HepG2 (cell line): ENCODE data around the gene PPP2R5C. TPM values are rescaled to one million over a fixed set of nuclear protein-coding genes. Genes with fewer than 3 reads are reported as not detected.

Experiments
- DPF2 ChIP-seq: sonication (generic); formaldehyde crosslinking; IDR thresholded peaks from 2 replicates; pipeline ENCODE4 v1.4.0; 2020; ENCODE audit warnings: mild to moderate bottlenecking, low read depth, missing genetic modification reagents, borderline replicate concordance
- ELF3 ChIP-seq: IDR thresholded peaks from 2 replicates; pipeline ENCODE4 v1.6.1; 2016; ENCODE audit warnings: missing genetic modification reagents, missing compliant biosample characterization
- ETV5 ChIP-seq: IDR thresholded peaks from 2 replicates; pipeline ENCODE4 v1.6.1; 2018; ENCODE audit warnings: missing biosample characterization, missing genetic modification reagents, inconsistent platforms, borderline replicate concordance
- JUN ChIP-seq: sonication (generic); formaldehyde crosslinking; IDR thresholded peaks from 2 replicates; pipeline ENCODE4 v1.4.0; 2020; ENCODE audit warnings: mild to moderate bottlenecking, missing genetic modification reagents
- NFIB ChIP-seq: sonication (generic); formaldehyde crosslinking; IDR thresholded peaks from 2 replicates; pipeline ENCODE4 v1.9.0; 2021; ENCODE audit warnings: missing genetic modification reagents, mild to moderate bottlenecking, borderline replicate concordance
- PAX8 ChIP-seq: sonication (generic); formaldehyde crosslinking; IDR thresholded peaks from 2 replicates; pipeline ENCODE4 v1.8.0; 2022; ENCODE audit warnings: mild to moderate bottlenecking, missing genetic modification reagents, borderline replicate concordance
- TBL1XR1 ChIP-seq: fragments of 150-350 bp; IDR thresholded peaks from 2 replicates; pipeline ENCODE4 v1.6.1; 2014; ENCODE audit warnings: borderline replicate concordance, low read length; ENCODE audit not compliant: partially characterized antibody
- ZNF17 ChIP-seq: sonication (generic); formaldehyde crosslinking; IDR thresholded peaks from 2 replicates; pipeline ENCODE4 v1.5.0; 2020; ENCODE audit warnings: mild to moderate bottlenecking, missing genetic modification reagents
- ZNF232 ChIP-seq: sonication (generic); formaldehyde crosslinking; IDR thresholded peaks from 2 replicates; pipeline ENCODE4 v1.4.0; 2020; ENCODE audit warnings: missing genetic modification reagents, borderline replicate concordance
- ZNF607 ChIP-seq: sonication (generic); formaldehyde crosslinking; IDR thresholded peaks from 2 replicates; pipeline ENCODE4 v1.5.1; 2020; ENCODE audit warnings: missing genetic modification reagents, mild to moderate bottlenecking, borderline replicate concordance
- ZNF737 ChIP-seq: sonication (generic); formaldehyde crosslinking; IDR thresholded peaks from 2 replicates; pipeline ENCODE4 v1.5.0; 2020; ENCODE audit warnings: missing genetic modification reagents, mild to moderate bottlenecking, borderline replicate concordance
- polyA plus RNA-seq, 8 experiments: library from polyadenylated mRNA; depleted of rRNA in 3 of 8; stranded (reverse) in 7 of 8; unstranded in 1 of 8; fragments of >200 nt; fragmentation: Illumina TruSeq in 4 of 8; extraction: Trizol in 4 of 8; gene quantifications; 2 replicates each; pipeline versions ENCODE4 v1.2.1 to v1.2.3, GENCODE V29; 2011 to 2016; ENCODE audit warnings: low read depth in 4 of 8, missing spikeins in 1 of 8, mixed read lengths in 1 of 8; ENCODE audit not compliant: insufficient read depth in 1 of 8
- total RNA-seq, 5 experiments: library from RNA; depleted of rRNA; stranded (reverse); fragments of >200 nt; fragmentation: Illumina TruSeq; extraction: Trizol; gene quantifications; 2 replicates each; pipeline ENCODE4 v1.2.3, GENCODE V29; 2016; ENCODE audit warnings: low read depth in 1 of 5
- TF ChIP-seq, protein P1 (sequence below): sonication (generic); formaldehyde crosslinking; IDR thresholded peaks from 2 replicates; pipeline ENCODE4 v1.4.0; 2020; ENCODE audit warnings: mild to moderate bottlenecking, missing genetic modification reagents
- TF ChIP-seq, protein P2 (sequence below): sonication (generic); formaldehyde crosslinking; conservative IDR thresholded peaks from 2 replicates; pipeline ENCODE4 v1.8.0; 2022; ENCODE audit warnings: low read depth, missing genetic modification reagents
- TF ChIP-seq, protein P3 (sequence below): sonication (generic); formaldehyde crosslinking; IDR thresholded peaks from 2 replicates; pipeline ENCODE4 v1.4.0; 2020; ENCODE audit warnings: missing genetic modification reagents
- TF ChIP-seq, protein P4 (sequence below): sonication (generic); formaldehyde crosslinking; conservative IDR thresholded peaks from 2 replicates; pipeline ENCODE4 v1.8.0; 2022; ENCODE audit warnings: missing genetic modification reagents

PPP2R5C gene
- total and polyA plus RNA-seq, 2 of the 13 experiments (the other 11 are each of a cell fraction or from before 2014, with no cell fraction given), result 74.3 to 78.5 TPM

DNA sequence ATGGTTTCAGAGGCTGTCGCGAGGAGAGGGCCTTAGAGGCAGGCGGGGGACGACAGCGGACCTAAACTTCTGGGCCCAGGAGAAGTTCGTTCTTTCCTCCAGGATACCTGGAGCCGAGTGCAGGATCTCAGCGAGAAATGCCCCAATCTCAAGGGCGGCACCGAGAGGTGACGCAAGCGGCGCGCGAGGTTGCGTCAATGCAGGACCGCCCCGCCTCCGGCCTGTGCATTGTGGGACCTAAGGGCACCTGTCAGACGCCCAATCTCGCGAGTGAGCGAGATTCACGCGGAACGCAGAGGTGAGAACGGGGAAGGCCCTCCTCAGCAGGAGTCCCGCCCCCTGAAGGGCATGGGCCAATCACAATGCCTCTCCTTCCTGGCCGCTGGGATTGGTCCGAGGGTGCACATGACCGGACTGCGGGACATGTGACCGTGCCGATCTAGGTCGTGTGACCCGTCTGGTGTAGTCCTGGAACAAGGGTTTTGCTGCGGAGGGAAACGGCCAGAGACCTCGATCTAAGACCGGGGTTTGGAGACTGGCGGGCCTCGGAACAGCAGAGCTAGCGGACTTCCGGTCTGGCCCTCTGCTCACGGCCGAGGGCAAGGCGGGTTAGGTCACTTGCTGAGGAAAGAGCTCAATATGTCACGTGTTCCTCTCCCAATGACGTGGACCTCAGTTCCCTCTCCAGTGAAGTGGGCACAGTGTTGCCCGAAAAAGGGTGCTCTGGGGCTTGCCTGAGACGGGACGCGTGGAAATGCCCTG, 186.6 kb downstream of the PPP2R5C start (continued):
- TF ChIP-seq, protein P1, sequence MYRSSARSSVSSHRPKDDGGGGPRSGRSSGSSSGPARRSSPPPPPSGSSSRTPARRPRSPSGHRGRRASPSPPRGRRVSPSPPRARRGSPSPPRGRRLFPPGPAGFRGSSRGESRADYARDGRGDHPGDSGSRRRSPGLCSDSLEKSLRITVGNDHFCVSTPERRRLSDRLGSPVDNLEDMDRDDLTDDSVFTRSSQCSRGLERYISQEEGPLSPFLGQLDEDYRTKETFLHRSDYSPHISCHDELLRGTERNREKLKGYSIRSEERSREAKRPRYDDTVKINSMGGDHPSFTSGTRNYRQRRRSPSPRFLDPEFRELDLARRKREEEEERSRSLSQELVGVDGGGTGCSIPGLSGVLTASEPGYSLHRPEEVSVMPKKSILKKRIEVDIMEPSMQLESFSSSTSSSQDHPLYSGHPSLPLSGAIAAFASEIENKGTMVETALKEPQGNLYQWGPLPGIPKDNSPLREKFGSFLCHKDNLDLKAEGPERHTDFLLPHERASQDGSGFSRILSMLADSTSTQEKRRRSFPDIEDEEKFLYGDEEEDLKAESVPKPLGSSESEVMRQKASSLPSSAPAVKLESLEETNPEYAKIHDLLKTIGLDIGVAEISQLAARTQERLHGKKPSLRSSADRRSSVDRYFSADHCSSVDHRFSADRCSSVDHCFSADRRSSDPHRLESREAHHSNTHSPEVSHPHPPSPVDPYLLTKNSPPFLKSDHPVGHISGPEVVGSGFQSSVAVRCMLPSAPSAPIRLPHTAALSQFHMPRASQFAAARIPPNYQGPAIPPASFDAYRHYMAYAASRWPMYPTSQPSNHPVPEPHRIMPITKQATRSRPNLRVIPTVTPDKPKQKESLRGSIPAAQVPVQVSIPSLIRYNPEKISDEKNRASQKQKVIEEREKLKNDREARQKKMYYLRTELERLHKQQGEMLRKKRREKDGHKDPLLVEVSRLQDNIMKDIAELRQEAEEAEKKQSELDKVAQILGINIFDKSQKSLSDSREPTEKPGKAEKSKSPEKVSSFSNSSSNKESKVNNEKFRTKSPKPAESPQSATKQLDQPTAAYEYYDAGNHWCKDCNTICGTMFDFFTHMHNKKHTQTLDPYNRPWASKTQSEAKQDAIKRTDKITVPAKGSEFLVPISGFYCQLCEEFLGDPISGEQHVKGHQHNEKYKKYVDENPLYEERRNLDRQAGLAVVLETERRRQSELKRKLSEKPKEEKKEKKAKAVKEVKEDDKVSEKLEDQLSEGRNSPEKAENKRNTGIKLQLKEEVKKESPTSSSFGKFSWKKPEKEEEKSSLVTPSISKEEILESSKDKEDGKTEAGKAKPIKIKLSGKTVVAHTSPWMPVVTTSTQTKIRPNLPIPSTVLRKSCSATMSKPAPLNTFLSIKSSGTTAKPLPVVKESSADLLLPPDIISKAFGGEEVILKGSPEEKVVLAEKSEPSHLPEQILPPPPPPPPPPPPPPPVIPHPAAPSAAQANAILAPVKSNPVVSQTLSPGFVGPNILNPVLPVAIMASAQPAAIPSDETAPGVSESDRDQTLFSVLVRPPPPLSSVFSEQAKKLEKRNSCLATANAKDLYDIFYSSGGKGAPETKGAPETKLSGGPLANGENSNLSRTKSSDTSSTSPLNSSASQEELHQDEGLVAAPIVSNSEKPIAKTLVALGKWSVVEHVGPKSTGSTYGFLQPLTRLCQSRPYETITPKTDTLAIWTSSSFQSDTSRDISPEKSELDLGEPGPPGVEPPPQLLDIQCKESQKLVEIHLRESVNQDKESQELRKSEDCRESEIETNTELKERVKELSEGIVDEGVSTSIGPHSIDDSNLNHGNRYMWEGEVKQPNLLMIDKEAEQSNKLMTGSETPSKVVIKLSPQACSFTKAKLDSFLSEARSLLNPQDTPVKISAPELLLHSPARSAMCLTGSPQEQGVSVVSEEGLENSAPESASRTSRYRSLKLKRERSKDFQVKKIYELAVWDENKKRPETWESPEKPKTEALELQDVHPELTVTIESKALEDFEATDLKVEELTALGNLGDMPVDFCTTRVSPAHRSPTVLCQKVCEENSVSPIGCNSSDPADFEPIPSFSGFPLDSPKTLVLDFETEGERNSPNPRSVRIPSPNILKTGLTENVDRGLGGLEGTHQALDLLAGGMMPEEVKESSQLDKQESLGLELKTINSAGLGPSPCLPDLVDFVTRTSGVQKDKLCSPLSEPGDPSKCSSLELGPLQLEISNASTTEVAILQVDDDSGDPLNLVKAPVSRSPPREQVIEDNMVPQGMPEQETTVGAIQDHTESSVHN (CRISPR knock-in tag), result 0 out of 2 replicates have a peak, but pooled peaks have one; percentile 52
- TF ChIP-seq TBL1XR1, result peak; percentile 41
- TF ChIP-seq ZNF607, result peak; percentile 73; the same call in 1 of the 2 replicates
- TF ChIP-seq, protein P2, sequence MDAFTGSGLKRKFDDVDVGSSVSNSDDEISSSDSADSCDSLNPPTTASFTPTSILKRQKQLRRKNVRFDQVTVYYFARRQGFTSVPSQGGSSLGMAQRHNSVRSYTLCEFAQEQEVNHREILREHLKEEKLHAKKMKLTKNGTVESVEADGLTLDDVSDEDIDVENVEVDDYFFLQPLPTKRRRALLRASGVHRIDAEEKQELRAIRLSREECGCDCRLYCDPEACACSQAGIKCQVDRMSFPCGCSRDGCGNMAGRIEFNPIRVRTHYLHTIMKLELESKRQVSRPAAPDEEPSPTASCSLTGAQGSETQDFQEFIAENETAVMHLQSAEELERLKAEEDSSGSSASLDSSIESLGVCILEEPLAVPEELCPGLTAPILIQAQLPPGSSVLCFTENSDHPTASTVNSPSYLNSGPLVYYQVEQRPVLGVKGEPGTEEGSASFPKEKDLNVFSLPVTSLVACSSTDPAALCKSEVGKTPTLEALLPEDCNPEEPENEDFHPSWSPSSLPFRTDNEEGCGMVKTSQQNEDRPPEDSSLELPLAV (CRISPR knock-in tag), result no peak
- TF ChIP-seq NFIB (CRISPR knock-in tag), result no peak
- TF ChIP-seq ZNF232 (CRISPR knock-in tag), result peak; percentile 76; the same call in 1 of the 2 replicates
- TF ChIP-seq ELF3 (CRISPR knock-in tag), result peak; percentile 68
- no peak for TF ChIP-seq ZNF17 (CRISPR knock-in tag)
- peak; percentile 70 for TF ChIP-seq JUN (CRISPR knock-in tag)
- TF ChIP-seq, protein P3, sequence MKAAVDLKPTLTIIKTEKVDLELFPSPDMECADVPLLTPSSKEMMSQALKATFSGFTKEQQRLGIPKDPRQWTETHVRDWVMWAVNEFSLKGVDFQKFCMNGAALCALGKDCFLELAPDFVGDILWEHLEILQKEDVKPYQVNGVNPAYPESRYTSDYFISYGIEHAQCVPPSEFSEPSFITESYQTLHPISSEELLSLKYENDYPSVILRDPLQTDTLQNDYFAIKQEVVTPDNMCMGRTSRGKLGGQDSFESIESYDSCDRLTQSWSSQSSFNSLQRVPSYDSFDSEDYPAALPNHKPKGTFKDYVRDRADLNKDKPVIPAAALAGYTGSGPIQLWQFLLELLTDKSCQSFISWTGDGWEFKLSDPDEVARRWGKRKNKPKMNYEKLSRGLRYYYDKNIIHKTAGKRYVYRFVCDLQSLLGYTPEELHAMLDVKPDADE, result 0 out of 2 replicates have a peak, but pooled peaks have one; percentile 33
- 0 out of 2 replicates have a peak, but pooled peaks have one; percentile 84 for TF ChIP-seq ZNF737 (CRISPR knock-in tag)
- TF ChIP-seq, protein P4, sequence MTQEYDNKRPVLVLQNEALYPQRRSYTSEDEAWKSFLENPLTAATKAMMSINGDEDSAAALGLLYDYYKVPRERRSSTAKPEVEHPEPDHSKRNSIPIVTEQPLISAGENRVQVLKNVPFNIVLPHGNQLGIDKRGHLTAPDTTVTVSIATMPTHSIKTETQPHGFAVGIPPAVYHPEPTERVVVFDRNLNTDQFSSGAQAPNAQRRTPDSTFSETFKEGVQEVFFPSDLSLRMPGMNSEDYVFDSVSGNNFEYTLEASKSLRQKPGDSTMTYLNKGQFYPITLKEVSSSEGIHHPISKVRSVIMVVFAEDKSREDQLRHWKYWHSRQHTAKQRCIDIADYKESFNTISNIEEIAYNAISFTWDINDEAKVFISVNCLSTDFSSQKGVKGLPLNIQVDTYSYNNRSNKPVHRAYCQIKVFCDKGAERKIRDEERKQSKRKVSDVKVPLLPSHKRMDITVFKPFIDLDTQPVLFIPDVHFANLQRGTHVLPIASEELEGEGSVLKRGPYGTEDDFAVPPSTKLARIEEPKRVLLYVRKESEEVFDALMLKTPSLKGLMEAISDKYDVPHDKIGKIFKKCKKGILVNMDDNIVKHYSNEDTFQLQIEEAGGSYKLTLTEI, result no peak
- TF ChIP-seq PAX8, result no peak; the same call in 1 of the 2 replicates
- TF ChIP-seq ETV5 (CRISPR knock-in tag), result 0 out of 2 replicates have a peak, but pooled peaks have one; percentile 7
- no peak for TF ChIP-seq DPF2
